HepG2 (cell line): ENCODE results near the gene VMO1. TPM values are rescaled to one million over a fixed set of nuclear protein-coding genes. Genes with fewer than 3 reads are reported as not detected.
A peak's percentile ranks its signal among the peaks of the same experiment; 100 is the strongest.

ENCODE experiments used
- AHR ChIP-seq: IDR thresholded peaks from 2 replicates; pipeline ENCODE4 v1.6.1; 2018; ENCODE audit warnings: missing genetic modification reagents, missing compliant biosample characterization
- HMGA1 ChIP-seq: sonication (generic); formaldehyde crosslinking; conservative IDR thresholded peaks from 2 replicates; pipeline ENCODE4 v1.4.0; 2020; ENCODE audit warnings: missing genetic modification reagents
- PCBP1 ChIP-seq: fragments of 200-400 bp; formaldehyde crosslinking; IDR thresholded peaks from 2 replicates; pipeline ENCODE4 v1.6.1; 2017; ENCODE audit warnings: mild to moderate bottlenecking, low read depth, low read length, borderline replicate concordance
- POLR2AphosphoS2 ChIP-seq: IDR thresholded peaks from 2 replicates; pipeline ENCODE4 v1.6.1; 2011; ENCODE audit warnings: low read depth, low read length, improper control_type of control experiment
- SMARCE1 ChIP-seq: fragments of 450-650 bp; IDR thresholded peaks from 2 replicates; pipeline ENCODE4 v1.6.1; 2017; ENCODE audit warnings: borderline replicate concordance
- YY1 ChIP-seq: IDR thresholded peaks from 2 replicates; pipeline ENCODE4 v1.6.1; 2011; ENCODE audit warnings: low read length, low read depth, moderate library complexity, mild to moderate bottlenecking; ENCODE audit not compliant: insufficient read depth, insufficient replicate concordance
- ZNF510 ChIP-seq: sonication (generic); formaldehyde crosslinking; IDR thresholded peaks from 2 replicates; pipeline ENCODE4 v1.4.0; 2020; ENCODE audit warnings: low read depth, mild to moderate bottlenecking, missing genetic modification reagents
- ZNF550 ChIP-seq: sonication (generic); formaldehyde crosslinking; IDR thresholded peaks from 2 replicates; pipeline ENCODE4 v1.4.0; 2020; ENCODE audit warnings: mild to moderate bottlenecking, missing genetic modification reagents, borderline replicate concordance
- ZNF839 ChIP-seq: sonication (generic); formaldehyde crosslinking; IDR thresholded peaks from 2 replicates; pipeline ENCODE4 v1.4.0; 2020; ENCODE audit warnings: missing genetic modification reagents, mild to moderate bottlenecking, borderline replicate concordance
- polyA plus RNA-seq, 8 experiments: library from polyadenylated mRNA; depleted of rRNA in 3 of 8; stranded (reverse) in 7 of 8; unstranded in 1 of 8; fragments of >200 nt; fragmentation: Illumina TruSeq in 4 of 8; extraction: Trizol in 4 of 8; gene quantifications; 2 replicates each; pipeline versions ENCODE4 v1.2.1 to v1.2.3, GENCODE V29; 2011 to 2016; ENCODE audit warnings: low read depth in 4 of 8, missing spikeins in 1 of 8, mixed read lengths in 1 of 8; ENCODE audit not compliant: insufficient read depth in 1 of 8
- total RNA-seq, 5 experiments: library from RNA; depleted of rRNA; stranded (reverse); fragments of >200 nt; fragmentation: Illumina TruSeq; extraction: Trizol; gene quantifications; 2 replicates each; pipeline ENCODE4 v1.2.3, GENCODE V29; 2016; ENCODE audit warnings: low read depth in 1 of 5
- TF ChIP-seq, protein P1 (sequence below): sonication (generic); formaldehyde crosslinking; IDR thresholded peaks from 2 replicates; pipeline ENCODE4 v1.9.0; 2021; ENCODE audit warnings: mild to moderate bottlenecking, missing genetic modification reagents
- TF ChIP-seq, protein P2 (sequence below): sonication (generic); formaldehyde crosslinking; IDR thresholded peaks from 2 replicates; pipeline ENCODE4 v1.5.0; 2020; ENCODE audit warnings: missing genetic modification reagents
- TF ChIP-seq, protein P3 (sequence below): sonication (generic); formaldehyde crosslinking; IDR thresholded peaks from 2 replicates; pipeline ENCODE4 v1.4.0; 2020; ENCODE audit warnings: low read depth, mild to moderate bottlenecking, missing genetic modification reagents
- TF ChIP-seq, protein P4 (sequence below): sonication (generic); formaldehyde crosslinking; IDR thresholded peaks from 2 replicates; pipeline ENCODE4 v1.8.0; 2022; ENCODE audit warnings: mild to moderate bottlenecking, missing genetic modification reagents, borderline replicate concordance
- TF ChIP-seq, protein P5 (sequence below): sonication (generic); formaldehyde crosslinking; IDR thresholded peaks from 2 replicates; pipeline ENCODE4 v1.5.0; 2020; ENCODE audit warnings: missing genetic modification reagents, mild to moderate bottlenecking, borderline replicate concordance
- TF ChIP-seq, protein P6 (sequence below): sonication (generic); formaldehyde crosslinking; IDR thresholded peaks from 2 replicates; pipeline ENCODE4 v1.9.0; 2021; ENCODE audit warnings: missing genetic modification reagents, borderline replicate concordance

Gene VMO1
- total and polyA plus RNA-seq, 2 of the 13 experiments (the other 11 are each of a cell fraction or from before 2014, with no cell fraction given) = not detected

DNA sequence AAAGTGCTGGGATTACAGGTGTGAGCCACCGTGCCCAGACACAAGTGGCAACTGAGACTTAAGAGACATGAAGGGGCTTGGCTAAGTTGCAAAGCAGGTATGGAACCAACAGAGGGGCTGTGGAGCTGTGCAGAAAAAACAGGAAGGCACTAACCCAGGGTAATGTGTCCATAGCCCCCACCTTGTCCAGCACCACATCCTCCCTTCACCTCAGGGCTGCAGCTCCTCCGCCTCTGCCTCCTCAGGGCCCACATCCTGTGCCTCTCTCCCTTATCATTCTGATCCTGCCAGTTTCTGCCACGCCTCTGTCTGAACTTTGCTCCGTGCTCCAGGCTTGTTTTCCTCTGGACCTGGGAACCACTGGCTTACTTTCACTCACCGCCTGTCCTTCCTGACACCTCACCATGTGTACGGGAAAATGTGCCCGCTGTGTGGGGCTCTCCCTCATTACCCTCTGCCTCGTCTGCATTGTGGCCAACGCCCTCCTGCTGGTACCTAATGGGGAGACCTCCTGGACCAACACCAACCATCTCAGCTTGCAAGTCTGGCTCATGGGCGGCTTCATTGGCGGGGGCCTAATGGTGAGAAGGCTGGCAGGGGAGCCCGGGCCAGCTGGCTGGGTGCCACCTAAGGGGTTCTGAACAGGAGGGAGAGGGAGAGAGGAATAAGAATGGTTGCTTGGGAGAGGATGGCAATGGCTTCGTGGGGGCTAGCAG is 14.5 kb downstream of the VMO1 start, which contains the start of gene TM4SF5 (continued):
- no peak for TF ChIP-seq HMGA1
- no peak for TF ChIP-seq POLR2AphosphoS2
- peak; percentile 68 for TF ChIP-seq YY1
- TF ChIP-seq, protein P1, sequence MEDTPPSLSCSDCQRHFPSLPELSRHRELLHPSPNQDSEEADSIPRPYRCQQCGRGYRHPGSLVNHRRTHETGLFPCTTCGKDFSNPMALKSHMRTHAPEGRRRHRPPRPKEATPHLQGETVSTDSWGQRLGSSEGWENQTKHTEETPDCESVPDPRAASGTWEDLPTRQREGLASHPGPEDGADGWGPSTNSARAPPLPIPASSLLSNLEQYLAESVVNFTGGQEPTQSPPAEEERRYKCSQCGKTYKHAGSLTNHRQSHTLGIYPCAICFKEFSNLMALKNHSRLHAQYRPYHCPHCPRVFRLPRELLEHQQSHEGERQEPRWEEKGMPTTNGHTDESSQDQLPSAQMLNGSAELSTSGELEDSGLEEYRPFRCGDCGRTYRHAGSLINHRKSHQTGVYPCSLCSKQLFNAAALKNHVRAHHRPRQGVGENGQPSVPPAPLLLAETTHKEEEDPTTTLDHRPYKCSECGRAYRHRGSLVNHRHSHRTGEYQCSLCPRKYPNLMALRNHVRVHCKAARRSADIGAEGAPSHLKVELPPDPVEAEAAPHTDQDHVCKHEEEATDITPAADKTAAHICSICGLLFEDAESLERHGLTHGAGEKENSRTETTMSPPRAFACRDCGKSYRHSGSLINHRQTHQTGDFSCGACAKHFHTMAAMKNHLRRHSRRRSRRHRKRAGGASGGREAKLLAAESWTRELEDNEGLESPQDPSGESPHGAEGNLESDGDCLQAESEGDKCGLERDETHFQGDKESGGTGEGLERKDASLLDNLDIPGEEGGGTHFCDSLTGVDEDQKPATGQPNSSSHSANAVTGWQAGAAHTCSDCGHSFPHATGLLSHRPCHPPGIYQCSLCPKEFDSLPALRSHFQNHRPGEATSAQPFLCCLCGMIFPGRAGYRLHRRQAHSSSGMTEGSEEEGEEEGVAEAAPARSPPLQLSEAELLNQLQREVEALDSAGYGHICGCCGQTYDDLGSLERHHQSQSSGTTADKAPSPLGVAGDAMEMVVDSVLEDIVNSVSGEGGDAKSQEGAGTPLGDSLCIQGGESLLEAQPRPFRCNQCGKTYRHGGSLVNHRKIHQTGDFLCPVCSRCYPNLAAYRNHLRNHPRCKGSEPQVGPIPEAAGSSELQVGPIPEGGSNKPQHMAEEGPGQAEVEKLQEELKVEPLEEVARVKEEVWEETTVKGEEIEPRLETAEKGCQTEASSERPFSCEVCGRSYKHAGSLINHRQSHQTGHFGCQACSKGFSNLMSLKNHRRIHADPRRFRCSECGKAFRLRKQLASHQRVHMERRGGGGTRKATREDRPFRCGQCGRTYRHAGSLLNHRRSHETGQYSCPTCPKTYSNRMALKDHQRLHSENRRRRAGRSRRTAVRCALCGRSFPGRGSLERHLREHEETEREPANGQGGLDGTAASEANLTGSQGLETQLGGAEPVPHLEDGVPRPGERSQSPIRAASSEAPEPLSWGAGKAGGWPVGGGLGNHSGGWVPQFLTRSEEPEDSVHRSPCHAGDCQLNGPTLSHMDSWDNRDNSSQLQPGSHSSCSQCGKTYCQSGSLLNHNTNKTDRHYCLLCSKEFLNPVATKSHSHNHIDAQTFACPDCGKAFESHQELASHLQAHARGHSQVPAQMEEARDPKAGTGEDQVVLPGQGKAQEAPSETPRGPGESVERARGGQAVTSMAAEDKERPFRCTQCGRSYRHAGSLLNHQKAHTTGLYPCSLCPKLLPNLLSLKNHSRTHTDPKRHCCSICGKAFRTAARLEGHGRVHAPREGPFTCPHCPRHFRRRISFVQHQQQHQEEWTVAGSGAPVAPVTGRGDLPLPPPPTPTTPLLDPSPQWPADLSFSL (CRISPR knock-in tag) = no peak
- TF ChIP-seq, protein P2, sequence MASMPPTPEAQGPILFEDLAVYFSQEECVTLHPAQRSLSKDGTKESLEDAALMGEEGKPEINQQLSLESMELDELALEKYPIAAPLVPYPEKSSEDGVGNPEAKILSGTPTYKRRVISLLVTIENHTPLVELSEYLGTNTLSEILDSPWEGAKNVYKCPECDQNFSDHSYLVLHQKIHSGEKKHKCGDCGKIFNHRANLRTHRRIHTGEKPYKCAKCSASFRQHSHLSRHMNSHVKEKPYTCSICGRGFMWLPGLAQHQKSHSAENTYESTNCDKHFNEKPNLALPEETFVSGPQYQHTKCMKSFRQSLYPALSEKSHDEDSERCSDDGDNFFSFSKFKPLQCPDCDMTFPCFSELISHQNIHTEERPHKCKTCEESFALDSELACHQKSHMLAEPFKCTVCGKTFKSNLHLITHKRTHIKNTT (CRISPR knock-in tag) = no peak
- TF ChIP-seq, protein P3, sequence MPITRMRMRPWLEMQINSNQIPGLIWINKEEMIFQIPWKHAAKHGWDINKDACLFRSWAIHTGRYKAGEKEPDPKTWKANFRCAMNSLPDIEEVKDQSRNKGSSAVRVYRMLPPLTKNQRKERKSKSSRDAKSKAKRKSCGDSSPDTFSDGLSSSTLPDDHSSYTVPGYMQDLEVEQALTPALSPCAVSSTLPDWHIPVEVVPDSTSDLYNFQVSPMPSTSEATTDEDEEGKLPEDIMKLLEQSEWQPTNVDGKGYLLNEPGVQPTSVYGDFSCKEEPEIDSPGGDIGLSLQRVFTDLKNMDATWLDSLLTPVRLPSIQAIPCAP (CRISPR knock-in tag) = no peak
- no peak for TF ChIP-seq ZNF510 (CRISPR knock-in tag)
- no peak for TF ChIP-seq SMARCE1
- TF ChIP-seq, protein P4, sequence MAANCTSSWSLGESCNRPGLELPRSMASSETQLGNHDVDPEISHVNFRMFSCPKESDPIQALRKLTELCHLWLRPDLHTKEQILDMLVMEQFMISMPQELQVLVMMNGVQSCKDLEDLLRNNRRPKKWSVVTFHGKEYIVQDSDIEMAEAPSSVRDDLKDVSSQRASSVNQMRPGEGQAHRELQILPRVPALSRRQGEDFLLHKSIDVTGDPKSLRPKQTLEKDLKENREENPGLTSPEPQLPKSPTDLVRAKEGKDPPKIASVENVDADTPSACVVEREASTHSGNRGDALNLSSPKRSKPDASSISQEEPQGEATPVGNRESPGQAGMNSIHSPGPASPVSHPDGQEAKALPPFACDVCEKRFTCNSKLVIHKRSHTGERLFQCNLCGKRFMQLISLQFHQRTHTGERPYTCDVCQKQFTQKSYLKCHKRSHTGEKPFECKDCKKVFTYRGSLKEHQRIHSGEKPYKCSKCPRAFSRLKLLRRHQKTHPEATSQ (CRISPR knock-in tag) = no peak
- TF ChIP-seq, protein P5, sequence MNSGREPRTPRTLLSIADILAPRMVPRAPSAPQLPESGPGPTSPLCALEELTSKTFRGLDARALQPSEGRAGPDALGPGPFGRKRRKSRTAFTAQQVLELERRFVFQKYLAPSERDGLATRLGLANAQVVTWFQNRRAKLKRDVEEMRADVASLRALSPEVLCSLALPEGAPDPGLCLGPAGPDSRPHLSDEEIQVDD = no peak
- no peak for TF ChIP-seq ZNF550 (CRISPR knock-in tag)
- TF ChIP-seq ZNF839 (CRISPR knock-in tag) = no peak
- no peak; the same call in 1 of the 2 replicates for TF ChIP-seq AHR (CRISPR knock-in tag)
- TF ChIP-seq, protein P6, sequence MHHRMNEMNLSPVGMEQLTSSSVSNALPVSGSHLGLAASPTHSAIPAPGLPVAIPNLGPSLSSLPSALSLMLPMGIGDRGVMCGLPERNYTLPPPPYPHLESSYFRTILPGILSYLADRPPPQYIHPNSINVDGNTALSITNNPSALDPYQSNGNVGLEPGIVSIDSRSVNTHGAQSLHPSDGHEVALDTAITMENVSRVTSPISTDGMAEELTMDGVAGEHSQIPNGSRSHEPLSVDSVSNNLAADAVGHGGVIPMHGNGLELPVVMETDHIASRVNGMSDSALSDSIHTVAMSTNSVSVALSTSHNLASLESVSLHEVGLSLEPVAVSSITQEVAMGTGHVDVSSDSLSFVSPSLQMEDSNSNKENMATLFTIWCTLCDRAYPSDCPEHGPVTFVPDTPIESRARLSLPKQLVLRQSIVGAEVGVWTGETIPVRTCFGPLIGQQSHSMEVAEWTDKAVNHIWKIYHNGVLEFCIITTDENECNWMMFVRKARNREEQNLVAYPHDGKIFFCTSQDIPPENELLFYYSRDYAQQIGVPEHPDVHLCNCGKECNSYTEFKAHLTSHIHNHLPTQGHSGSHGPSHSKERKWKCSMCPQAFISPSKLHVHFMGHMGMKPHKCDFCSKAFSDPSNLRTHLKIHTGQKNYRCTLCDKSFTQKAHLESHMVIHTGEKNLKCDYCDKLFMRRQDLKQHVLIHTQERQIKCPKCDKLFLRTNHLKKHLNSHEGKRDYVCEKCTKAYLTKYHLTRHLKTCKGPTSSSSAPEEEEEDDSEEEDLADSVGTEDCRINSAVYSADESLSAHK (CRISPR knock-in tag) = 0 out of 2 replicates have a peak, but pooled peaks have one; percentile 49
- TF ChIP-seq PCBP1 = peak; percentile 63; the same call in 1 of the 2 replicates
